Stimulated activated CD8-positive, alpha-beta memory T cell treated with anti-CD3 and anti-CD28 coated beads, Interleukin-15, amount 100 ng/mL, for 24 hours (primary cell): ENCODE results near the gene FBXO8.

Source experiments
- DNase-seq: peaks from one replicate; pipeline ENCODE4 v3.0.0-alpha.2; 2020; ENCODE audit warnings: low read depth

FBXO8 gene

DNA sequence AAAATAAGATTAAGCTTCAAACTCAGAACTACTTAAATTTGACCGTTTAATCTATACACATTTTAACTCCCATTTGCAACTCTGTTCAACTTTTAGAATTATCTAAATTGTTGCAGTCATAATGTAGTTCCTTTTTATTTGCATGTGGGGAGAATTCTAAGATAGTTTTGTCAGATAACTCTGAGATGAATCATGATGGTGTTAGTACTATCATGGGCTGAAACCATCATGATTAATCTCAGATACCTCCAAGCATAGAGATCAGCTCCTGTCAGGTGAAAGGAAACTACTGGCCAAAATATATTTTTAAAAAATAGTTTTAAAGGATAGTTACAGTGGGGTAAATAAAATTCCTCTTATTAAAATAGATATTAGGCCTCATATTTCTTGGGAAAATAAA is 39.0 kb downstream of the FBXO8 start:
- DNase-seq: no peak

DNA sequence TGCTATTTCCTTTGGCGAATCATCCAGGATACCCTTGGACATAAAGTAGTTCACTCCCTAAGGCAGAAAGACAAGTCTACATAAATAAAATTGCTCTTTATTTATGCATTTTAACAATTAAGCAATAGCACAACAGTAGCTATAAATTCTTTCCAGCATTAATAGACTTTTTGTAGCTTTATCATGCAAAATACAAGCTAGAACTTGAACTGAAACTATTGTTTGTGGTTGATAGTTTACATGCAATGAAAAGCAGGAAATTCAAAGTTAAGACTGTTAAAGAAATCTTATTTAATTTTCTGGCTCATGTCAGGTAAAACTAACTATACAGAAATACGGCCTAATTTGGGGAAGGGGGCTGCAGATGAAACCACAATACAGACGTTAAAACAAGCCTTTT is 42.3 kb downstream of the FBXO8 start:
- DNase-seq: no peak

GRCh38 chr4:174236359-174236758 is 47.1 kb downstream of the FBXO8 start:
- DNase-seq: no peak

GRCh38 chr4:174230680-174231079 is 52.8 kb downstream of the FBXO8 start:
- no peak for DNase-seq

DNA sequence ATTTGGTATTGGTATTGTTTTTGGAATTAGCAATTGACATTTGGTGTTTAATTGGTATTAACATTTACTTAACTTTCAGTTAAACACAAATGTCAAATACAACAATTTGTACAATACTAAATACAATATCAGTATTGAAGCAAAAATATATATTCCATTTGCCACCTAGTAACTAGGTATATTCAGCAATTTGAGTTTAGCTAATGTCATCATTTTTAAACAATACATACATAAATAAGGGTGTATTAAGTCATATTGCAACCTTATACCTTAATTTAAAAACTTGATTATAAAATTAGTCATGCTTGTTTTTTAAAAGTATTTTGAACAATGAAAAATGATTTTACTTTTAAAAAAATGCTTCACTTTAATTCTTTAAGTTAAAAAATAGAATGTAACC is 53.3 kb downstream of the FBXO8 start:
- DNase-seq: no peak

DNA sequence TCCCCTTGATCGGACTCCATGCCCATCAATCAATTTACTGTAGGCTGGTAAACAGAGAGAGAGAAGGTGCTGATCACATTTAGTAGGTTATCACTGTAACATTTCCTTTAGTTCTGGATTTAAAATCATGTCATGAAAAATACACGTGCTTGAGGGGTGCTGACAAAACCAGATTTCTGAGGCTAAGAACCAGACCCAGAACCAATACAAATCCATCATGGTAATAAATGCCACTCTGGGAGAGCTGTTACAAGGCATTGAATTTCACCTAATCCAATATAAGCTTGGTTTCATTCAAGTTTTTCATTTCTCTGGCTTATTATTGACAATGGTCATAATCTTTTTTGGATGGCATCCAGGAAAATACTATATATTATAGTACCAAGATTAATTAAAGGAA is 54.5 kb downstream of the FBXO8 start:
- no peak for DNase-seq

- no peak for DNase-seq
Observed at GRCh38 chr4:174225349-174226049, 58.0 kb downstream of the FBXO8 start.

DNA sequence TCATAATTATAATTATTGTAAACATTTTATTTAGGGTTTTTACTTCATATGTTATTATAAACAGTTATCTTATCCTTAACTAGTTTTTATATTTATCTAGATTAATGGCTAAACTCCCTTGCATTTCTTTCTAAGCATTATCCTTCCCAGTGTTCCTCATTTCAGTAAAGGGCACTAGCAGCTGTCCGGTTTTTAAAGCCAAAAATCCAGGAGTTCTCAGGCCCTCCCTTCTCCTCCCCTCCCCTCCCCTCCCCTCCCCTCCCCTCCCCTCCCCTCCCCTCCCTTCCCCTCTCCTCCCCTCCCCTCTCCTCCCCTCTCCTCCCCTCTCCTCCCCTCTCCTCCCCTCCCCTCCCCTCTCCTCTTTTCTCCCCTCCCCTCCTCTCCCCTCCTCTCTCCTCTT is 58.9 kb downstream of the FBXO8 start:
- DNase-seq: no peak

GRCh38 chr4:174222266-174222872 is 61.1 kb downstream of the FBXO8 start:
- no peak for DNase-seq

DNA sequence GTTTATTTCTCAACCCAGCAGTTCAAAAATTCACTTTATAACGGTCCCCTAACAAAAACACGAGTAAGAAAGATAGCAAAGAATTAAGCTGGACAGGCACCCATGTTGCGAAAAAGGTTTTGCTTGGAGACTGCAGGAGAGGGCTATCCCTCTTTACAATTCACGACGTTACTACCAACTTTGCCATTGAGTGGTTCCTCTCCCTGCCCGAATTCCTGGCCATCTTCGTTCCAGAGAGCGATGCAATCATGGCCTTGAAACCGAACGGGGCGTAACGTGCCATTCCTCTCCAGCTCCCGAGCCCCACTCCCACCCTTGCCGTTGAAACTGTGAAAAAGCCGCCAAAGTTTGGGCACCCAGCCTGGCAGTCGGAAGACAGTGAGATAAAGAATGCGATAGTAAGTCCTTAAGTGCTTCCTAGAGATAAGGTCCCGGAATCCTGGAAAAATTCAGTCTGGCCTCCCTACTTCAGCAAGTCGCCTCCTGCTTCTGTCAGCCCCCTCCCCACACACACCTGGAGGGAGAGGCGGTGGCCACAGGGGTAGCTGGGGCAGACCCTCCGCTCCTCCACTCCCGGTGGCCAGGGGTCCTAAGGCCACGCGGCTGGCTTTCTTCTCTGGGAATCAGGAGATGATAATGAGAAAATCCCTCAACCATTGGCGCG is 65.2 kb downstream of the FBXO8 start:
- no peak for DNase-seq

- DNase-seq: no peak
Observed at GRCh38 chr4:174217273-174218126, 66.0 kb downstream of the FBXO8 start.

DNA sequence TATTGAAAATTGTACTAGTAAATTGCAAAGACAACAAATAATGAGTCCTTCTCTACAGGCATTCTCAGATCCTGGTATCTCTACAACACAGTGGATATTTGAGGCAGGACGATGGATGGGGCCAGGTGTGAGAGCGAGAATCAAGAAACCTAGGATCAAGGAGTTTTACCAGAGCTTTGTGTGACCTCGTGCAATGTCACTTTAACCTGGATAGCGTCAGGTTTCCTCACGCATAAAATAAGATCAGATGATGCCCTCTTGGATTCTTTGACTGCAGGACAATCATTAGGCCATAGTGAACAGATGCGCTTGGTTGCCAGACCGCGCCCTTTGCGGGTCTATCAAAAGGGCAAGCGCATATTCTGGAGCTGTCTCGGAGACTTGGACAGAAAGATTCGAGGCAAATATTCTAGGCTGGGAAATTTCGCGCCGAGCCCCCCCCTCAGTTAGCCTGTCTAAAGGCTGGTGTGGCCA is 66.6 kb downstream of the FBXO8 start:
- no peak for DNase-seq

GRCh38 chr4:174215961-174216680 is 67.3 kb downstream of the FBXO8 start:
- no peak for DNase-seq

DNA sequence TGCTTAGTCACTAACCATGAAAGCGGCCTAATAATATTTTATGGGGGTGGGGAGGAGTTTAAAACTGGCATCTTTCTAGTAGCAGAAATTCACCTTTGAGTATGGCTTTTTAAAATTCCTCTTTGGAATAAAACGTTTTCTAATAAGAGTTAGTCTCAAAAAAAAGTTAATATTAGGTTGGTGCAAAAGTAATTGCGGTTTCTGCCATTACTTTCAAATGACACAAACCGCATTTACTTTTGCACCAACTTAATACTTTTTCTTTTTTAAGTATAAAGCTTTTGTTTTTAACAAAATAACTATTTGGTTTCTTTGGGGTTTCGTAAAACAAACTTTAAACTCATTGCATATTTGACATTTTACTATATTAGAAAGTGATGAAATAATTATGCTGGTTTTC is 68.4 kb downstream of the FBXO8 start:
- DNase-seq: no peak

GRCh38 chr4:174214101-174214878 is 69.2 kb downstream of the FBXO8 start:
- DNase-seq: no peak

- no peak for DNase-seq
Observed at GRCh38 chr4:174213731-174214100, 69.8 kb downstream of the FBXO8 start.

DNA sequence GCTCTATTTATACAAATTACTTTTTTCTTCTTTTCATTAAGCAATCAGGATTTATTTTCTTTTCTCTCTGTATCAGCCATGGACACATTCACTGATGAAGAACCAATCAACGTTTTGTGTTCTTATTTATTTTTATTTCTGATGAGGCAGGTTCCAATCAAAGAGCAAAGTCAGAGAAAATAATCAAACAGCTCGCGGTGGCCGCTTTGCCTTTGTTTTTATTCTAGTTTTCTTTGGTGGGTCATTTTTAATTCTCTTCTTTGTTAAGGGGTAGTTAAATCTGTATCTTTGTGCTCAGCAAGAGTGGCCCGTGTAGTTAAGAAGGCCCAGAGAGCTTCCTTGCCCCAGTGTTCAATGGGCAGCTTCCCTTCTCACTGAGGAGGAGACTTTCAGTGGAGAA is 71.4 kb downstream of the FBXO8 start:
- no peak for DNase-seq

GRCh38 chr4:174211622-174212044 is 71.8 kb downstream of the FBXO8 start:
- DNase-seq: no peak

DNA sequence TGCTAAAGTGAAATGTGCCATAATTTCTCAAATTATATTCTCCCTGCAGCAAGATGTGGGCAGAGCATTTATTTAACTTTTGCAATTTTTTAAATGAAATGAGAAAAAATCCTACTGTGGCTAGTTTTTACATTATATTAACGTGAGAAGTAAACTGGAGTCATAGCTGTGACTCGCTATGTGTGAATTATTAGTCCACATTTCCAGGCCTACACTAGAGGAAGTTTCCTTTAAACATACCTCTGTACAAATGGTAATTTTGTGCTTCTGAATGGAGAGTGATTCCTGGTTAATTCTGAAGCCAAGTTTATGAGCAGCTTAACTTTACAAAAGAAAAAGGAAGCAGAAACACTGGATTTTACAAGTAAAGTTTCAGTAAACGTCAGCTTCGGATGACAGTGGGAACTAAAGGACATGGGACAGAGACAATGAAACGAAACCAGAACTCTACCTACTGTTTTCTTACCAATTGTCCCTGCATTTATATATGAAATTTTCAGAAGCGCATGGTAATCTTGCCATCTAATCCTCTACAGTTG is 72.4 kb downstream of the FBXO8 start:
- no peak for DNase-seq

DNA sequence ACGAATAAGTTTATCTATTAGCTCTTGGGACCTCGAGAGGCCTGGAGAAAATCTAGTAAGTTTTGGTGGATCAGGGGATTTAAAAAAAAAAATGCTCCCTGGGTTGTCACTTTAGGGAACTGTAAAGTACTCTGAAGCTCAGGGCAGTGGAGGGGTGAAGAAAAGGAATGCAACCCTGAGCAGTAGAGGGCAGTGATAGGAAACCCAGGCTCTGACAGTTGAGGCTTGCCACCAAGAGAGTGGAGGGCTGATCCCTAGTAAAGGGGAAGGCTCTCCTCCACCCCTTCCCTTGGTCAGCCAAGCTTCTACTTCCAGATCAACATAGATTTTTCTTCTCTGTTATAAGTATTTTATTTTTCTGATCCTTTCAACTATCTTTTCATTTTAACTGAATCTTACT is 73.1 kb downstream of the FBXO8 start:
- DNase-seq: no peak

GRCh38 chr4:174209341-174209740 is 74.1 kb downstream of the FBXO8 start:
- no peak for DNase-seq
